Esophagus mucosa (tissue), 1 donor: ENCODE results near the gene RBKS. TPM values are rescaled to one million over a fixed set of nuclear protein-coding genes. Genes with fewer than 3 reads are reported as not detected.
A peak's percentile ranks its signal among the peaks of the same experiment; 100 is the strongest.

Experiments used
- ATAC-seq: fragments of 200-7000 bp; cut with Tn5 transposase; one replicate; pipeline ENCODE4 v1.9.1; 2020
- total RNA-seq: library from RNA; stranded (reverse); gene quantifications from one replicate; pipeline ENCODE4 v1.2.4, GENCODE V29; 2023
- donor health status: DM: yes; HTN: yes; CAD: no.

The RBKS gene
- total RNA-seq, result 4.5 TPM

DNA sequence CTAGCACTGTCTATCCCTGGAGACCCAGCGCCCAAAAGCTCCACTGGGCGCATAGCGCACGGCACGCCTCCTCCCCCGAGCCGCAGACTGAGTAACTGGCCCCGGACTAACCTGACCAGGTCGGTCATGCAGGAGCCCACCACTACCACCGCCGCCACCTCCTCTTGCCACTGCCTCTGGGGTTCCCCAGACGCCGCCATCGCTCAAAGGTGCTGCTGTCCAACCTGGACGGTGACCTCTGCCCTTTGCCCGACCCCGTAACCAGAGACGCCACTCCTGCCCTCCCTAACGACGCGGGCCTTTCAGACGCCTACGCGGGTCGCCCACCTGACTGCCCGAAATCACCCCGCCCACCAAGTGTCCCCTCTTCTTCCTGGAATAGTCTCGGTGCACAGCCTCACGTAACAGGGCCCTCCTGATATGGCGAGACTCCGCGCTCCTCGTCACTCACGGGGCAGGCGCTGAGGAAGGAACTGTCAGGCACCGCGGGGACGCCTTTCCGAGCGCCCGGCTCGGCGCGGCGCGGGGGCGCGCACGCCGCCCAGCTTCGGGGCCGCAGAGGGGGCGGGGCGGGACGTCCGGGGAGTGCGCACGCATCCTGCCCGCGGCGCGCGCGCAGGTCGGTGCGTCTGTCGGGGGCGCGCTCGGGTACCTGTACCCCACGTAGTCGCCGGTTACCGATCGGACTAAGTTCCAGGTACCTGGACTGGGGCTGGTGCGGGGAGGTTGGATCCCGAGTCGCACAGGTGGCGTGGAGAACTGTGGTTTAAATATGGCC lies at the start of gene RBKS, which contains the start of gene BABAM2:
RBKS (minus strand) TSS at position 242 of the 778 bp plus-strand sequence; CDS start at position 200, 42 bp downstream.
BABAM2 (plus strand) TSS at position 584 of the 778 bp plus-strand sequence. CDS start 3,828 bp downstream, outside the sequence.
- ATAC-seq, result peak; percentile 95

DNA sequence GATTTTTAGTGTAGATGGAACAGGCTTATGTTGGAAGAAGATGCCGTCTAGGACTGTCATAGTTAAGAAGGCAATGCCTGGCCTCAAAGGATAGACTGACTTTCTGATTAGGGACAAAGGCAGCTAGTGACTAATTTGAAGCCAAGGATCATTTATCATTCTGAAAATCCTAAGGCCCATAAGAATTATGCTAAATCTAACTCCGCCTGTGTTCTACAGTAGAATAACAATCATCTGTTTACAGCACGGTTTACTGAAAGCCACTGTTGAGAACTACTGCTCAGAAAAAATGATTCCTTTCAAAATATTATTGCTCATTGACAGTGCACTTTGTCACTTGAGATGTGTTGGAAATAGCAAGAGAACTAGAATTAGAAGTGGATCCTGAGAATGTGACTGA lies 44.8 kb upstream of the RBKS start:
- no peak for ATAC-seq

GRCh38 chr2:27932396-27932795 lies 42.2 kb upstream of the RBKS start:
- ATAC-seq, result peak; percentile 80

DNA sequence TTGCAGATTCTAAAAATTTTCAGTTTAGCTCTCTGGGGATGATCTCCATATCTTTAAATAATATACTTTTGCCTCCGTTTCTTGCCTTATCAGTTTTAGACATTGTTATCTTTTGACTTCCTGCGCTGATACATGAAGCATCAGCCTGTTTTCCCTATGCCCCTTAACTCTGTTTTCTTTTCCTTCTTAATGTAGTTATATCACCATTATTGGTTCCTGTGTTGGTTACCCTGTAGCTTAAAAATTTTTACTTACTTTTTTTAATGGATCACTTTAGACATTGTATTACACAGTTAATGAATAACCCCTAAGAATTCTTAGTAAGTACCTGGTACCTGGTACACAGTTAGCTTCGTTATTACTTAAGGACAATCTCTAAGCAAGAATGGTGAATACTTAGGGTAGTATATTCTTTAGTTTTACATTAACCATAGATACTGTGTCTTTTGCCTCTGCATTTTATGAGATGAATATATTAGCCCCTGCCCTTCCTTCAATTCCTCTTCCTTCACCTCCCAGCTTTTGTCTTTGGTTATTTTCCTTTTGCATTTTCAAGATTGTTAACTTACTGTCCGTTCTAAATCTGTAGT lies 41.3 kb upstream of the RBKS start:
- no peak for ATAC-seq

DNA sequence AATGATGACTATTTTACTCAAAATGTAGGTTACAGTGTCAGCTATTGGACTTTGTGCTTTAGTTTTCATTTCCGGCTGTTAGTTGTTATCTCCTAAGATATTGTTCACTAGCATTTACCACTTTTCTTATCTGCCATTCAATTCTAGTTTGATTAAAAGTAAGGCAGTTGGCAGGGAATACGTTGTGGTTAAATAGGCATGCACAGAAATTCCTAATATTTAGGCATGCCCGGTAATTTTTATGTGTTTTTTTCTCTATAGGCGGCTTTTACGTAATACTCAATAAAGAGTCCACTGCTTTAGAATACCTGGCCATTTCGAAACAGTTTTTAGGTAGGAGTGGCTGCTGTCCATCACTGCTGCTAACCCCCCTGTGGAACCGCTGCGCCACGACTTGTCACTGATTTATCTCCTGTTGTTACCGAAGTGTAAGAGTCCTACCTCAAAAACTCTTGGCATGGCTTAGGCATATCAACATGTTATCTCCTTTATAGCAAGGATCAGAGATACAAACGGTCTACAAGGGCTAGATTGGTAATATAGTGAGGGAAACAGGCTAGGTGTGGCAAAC lies 39.8 kb upstream of the RBKS start:
- no peak for ATAC-seq

GRCh38 chr2:27925766-27926472 lies 35.7 kb upstream of the RBKS start:
- no peak for ATAC-seq

DNA sequence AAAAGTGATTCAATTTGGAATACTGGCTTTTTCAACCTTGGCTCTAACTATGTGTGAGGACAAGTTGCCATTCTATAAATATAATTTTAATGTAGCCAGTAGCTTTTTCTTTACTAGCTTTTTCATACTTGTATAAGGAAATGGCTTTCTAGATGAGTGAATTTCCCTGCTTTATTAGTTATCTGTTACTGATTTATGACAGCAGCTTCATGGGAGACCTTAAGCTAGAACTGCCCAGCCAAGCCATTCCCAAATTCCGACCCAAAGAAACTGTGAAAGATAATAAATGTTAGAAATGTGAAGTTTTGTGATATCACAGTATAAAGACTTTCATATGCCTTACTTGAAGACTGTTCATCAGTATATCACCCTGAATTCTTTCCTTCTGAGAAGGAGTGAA lies 32.7 kb upstream of the RBKS start:
- ATAC-seq, result no peak

DNA sequence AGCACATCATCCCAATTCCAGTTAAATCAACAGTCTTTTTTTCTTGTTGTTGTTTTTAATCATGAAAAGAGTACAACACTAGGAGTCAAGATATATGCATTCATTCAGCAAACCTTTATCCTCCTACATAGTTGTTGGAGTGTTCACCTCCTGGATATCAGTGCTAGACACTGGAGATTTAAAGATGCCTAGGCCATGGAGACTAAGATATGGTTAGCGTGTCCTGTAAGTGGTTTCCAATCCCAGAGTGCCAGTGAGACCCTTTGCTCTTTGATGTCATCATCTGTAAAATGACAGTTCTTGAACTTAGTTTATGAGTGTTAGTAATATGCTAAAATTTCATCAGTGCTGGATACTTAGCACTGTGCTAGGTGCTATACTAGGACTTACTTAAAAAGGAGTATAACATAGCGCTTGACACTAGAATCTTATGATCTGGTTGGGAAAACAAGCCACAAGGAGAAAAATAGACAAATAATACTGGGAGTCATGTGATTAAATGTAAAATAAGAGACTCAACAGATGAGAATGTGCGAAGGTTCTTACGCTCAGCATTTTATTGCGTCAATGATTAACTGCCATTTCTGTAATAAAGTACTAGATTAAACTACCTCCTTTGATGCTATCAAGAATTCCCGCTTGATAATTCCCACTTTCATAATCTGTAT lies 31.8 kb upstream of the RBKS start:
- ATAC-seq, result no peak

- ATAC-seq, result no peak
Observed at GRCh38 chr2:27921424-27921823, 31.2 kb upstream of the RBKS start.

- peak; percentile 48 for ATAC-seq
Observed at GRCh38 chr2:27920148-27920885, 30.1 kb upstream of the RBKS start.

DNA sequence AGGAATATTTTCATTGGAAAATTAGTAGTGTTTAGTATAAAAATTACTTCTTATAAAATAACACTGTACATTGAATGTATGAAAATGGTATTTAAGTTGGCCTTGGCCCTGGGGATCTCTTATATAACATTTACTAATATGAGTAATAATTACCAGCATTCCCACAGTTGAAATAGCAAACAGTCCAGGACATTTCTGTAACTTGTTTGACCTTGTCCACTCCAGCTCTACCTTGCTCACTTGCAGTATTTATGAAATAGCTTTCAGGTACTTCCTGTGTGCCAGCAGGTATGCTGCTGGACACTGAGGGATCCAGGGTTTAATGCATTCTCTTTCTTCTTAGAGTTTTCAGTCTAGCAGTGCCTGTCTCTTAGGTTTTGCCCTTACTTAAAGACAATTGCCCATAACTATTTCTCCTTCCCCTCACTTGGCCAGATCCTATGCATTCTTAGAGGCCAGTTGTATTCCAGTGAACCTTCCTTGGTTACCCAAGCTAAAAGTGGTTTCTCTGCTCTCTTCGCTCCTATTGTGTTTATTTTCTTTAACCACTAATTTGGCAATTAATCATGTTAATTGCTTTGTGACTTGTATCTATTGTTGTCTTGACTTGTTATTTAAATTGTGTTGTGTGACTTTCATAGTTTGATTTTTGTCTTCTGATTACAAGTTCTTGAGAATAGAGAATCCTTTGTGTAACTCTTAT lies 26.3 kb upstream of the RBKS start:
- no peak for ATAC-seq

DNA sequence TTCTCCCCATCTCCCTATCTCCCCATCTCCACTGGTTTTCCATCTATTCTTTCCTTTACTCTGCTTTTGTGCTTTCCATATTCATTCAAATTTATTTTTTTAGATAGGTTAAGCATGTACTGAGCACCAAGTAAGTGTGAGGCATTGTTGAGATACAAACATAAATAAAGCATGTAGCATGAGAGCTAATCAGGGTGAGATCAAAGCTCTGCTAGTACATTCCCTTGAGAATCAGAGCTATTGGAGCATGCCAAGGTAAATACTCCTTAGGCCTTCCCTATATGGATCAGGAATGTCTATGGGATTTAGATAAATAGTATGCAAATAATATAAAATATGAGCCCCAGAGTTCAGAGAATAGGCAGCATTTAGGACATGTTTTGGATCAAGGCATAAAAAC lies 25.7 kb upstream of the RBKS start:
- ATAC-seq, result no peak

- no peak for ATAC-seq
Observed at GRCh38 chr2:27915191-27915590, 25.0 kb upstream of the RBKS start.

DNA sequence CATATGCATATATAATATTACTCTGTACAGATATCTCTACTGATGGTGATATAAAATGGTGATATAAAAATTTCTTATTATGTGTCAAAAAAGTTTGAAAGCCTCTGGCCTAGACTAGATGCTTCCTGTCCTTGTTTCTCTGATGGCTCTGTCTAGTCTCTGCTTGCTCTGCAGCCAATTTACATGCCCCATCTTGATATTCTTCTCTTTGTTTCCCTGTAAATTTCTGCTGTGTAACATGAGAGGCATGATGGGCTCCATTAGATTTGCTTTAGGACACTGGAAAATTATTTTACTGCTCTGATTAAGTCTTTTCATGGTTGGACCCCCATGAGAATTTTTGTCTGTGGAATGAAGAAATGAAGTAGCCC lies 24.6 kb upstream of the RBKS start:
- ATAC-seq, result no peak

GRCh38 chr2:27914041-27914804 lies 24.0 kb upstream of the RBKS start:
- ATAC-seq, result no peak

DNA sequence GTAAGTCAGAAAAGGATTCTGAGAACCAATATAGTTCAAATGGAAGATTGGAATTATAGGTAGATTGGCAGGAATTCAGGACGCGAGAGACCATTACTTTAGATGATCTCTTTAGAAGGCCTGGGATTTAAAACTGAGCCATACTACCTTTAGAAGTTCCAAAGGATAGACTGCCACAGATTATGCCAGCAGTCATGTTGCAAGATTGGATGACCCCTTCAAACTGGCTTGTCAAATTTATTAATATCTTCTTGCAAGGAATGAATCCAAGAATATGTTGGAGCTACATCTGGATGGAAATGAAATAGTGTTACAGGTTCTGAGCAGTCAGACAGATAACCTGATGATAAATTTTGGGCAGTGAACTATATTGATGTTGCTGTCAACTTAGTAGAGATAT lies 22.3 kb upstream of the RBKS start:
- ATAC-seq, result no peak

GRCh38 chr2:27911458-27912210 lies 21.4 kb upstream of the RBKS start:
- ATAC-seq, result no peak

GRCh38 chr2:27909901-27910300 lies 19.7 kb upstream of the RBKS start:
- ATAC-seq, result peak; percentile 64

- no peak for ATAC-seq
Observed at GRCh38 chr2:27907547-27907946, 17.4 kb upstream of the RBKS start.

- ATAC-seq, result no peak
Observed at GRCh38 chr2:27906074-27906473, 15.9 kb upstream of the RBKS start.
